Natural killer cell treated with Interleukin-12 subunit alpha and Interleukin-12 subunit beta and Interleukin-15 and Interleukin-18, amount 100 ng/mL, for 72 hours (primary cell): Measurements from ENCODE around the gene KCNG4. TPM values are rescaled to one million over a fixed set of nuclear protein-coding genes. Genes with fewer than 3 reads are reported as not detected.

Experiments
- ATAC-seq, 2 donors: fragments of 150-1000 bp; cut with Tn5 transposase in 1 of 2; sonication (Bioruptor Pico), chemical (Tn5 transposase) in 1 of 2; 2 replicates each; pipeline ENCODE4 v1.10.0; 2021
- DNase-seq: peaks from one replicate; pipeline ENCODE4 v3.0.0; 2022; ENCODE audit warnings: low spot score
- H3K27ac Mint-ChIP-seq, 2 donors: 1 replicate in 1 of 2; 2 replicates in 1 of 2; pipeline ENCODE4 v1.8.0; 2022; ENCODE audit warnings: mixed read lengths in 2 of 2, mild to moderate bottlenecking in 1 of 2, moderate library complexity in 1 of 2
- H3K27me3 Mint-ChIP-seq, 2 donors: 1 replicate in 1 of 2; 2 replicates in 1 of 2; pipeline ENCODE4 v1.8.0; 2022; ENCODE audit warnings: mixed read lengths in 2 of 2
- H3K36me3 Mint-ChIP-seq: one replicate; pipeline ENCODE4 v1.8.0; 2022; ENCODE audit warnings: mixed read lengths
- H3K4me1 Mint-ChIP-seq, 2 donors: 1 replicate in 1 of 2; 2 replicates in 1 of 2; pipeline ENCODE4 v1.8.0; 2022; ENCODE audit warnings: low read depth in 2 of 2, mixed read lengths in 2 of 2, mild to moderate bottlenecking in 1 of 2
- H3K4me3 Mint-ChIP-seq: one replicate; pipeline ENCODE4 v1.8.0; 2022; ENCODE audit warnings: mixed read lengths
- H3K9me3 Mint-ChIP-seq: 2 replicates; pipeline ENCODE4 v1.8.0; 2022; ENCODE audit warnings: mixed read lengths
- total RNA-seq, 2 donors: library from RNA; stranded (reverse); gene quantifications; one replicate each; pipeline ENCODE4 v1.2.3, GENCODE V29; 2022

KCNG4 gene
- total RNA-seq, 2 donors from 2014 or later, result not detected

DNA sequence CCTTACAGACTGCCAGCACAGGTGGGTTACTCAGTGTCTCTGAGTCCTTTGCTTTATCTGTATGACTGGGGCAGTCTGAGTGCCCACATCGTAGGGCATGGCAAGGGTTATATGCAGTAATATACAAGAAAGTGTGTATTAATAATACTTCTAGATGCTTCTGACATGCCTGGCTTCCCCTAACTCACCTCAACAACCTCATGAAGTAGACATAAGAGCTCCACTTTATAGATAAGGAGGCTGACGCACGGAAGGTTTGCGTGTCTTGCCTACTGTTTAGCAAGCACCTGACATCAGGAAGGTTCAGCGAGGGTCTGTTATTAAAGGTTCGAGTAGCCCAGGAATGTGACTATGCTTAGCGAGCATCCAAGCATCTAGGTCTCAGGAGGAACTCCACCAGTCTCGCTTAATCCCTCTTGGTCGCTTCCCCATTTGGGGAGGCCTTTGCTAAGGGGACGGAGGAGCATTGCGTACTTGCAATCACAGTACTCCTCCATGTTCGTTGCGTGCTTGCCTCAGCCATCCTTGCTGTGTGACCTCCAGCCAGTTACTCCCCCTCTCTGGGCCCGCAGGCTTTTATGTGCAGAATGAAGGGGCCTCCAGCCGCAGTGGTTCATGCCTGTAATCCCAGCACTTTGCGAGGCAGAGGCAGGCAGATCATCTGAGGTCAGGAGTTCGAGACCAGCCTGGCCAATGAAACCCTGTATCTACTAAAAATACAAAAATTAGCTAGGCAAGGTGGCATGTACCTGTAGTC, 1.6 kb downstream of the KCNG4 start:
- no peak overlapping the region for H3K27ac Mint-ChIP-seq
- H3K27me3 Mint-ChIP-seq, result peaks cover 7 to 16% of the 10 kb centered on the region in 2 donors
- no peaks in the 10 kb centered on the region for H3K4me1 Mint-ChIP-seq
- no peaks in the 10 kb centered on the region for H3K9me3 Mint-ChIP-seq
- no peak overlapping the region for H3K4me3 Mint-ChIP-seq
- ATAC-seq, result no peak
- no peaks in the 10 kb centered on the region for H3K36me3 Mint-ChIP-seq
- no peak for DNase-seq

- no peak overlapping the region for H3K4me3 Mint-ChIP-seq
- no peaks in the 10 kb centered on the region for H3K4me1 Mint-ChIP-seq
- ATAC-seq (no peak), DNase-seq (no peak)
- H3K27ac Mint-ChIP-seq, result no peak overlapping the region
- H3K27me3 Mint-ChIP-seq, result peaks cover 13 to 20% of the 10 kb centered on the region in 2 donors
- no peaks in the 10 kb centered on the region for H3K9me3 Mint-ChIP-seq
- H3K36me3 Mint-ChIP-seq, result no peaks in the 10 kb centered on the region
Observed at GRCh38 chr16:84236671-84237070, 3.1 kb downstream of the KCNG4 start.

DNA sequence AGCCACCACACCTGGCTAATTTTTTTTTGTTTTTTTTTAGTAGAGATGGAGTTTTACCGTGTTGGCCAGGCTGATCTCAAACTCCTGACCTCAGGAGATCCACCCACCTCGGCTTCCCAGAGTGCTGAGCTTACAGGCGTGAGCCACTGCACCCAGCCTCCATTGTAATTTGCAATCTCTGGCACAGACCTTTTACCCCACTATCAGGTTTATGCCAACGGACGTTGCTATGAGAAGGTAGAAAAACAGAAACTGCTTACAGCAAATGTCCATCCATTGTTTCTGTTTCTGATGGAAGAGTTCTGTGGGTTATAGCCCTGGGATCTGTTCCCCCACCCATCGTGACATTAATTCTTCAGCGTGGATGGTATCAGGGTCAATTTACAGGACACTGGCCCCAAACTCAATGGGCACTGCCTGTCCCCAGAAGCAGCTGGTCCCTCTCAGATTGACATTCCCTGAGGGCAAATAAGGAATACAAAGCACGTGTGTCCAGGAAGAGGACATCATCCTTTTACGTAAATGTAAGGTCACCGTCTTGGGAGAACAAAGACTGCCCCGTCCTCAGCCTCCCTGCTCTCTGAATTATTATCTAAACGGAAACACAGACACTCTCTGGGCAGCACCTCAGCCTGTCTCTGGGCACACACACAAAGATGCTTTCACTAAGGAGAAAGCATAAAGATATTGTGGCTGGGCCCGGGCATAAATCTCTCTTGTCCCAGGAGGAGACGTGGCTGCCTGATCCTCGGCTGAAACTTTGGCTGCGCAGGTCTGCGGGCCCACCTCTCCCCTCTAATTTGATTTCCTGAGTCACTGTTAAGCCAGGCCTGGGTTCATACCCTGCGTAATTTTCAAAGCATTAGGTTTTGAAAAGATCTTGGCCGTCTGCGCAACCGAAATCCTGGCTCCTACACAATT, 5.2 kb downstream of the KCNG4 start:
- Mint-ChIP-seq H3K4me3 (no peak overlapping the region), H3K4me1 (no peaks in the 10 kb centered on the region), H3K9me3 (no peaks in the 10 kb centered on the region), H3K36me3 (no peaks in the 10 kb centered on the region), H3K27ac (no peak overlapping the region), H3K27me3 (peaks cover 18 to 20% of the 10 kb centered on the region in 2 donors)
- ATAC-seq, result no peak
- DNase-seq, result no peak

- H3K9me3 Mint-ChIP-seq, result no peaks in the 10 kb centered on the region
- no peak overlapping the region for H3K27ac Mint-ChIP-seq
- H3K27me3 Mint-ChIP-seq, result peaks cover 12 to 14% of the 10 kb centered on the region in 2 donors
- H3K4me1 Mint-ChIP-seq, result no peaks in the 10 kb centered on the region
- no peaks in the 10 kb centered on the region for H3K36me3 Mint-ChIP-seq
- no peak for ATAC-seq
- no peak overlapping the region for H3K4me3 Mint-ChIP-seq
- DNase-seq, result no peak
Observed at GRCh38 chr16:84233748-84234147, 6.1 kb downstream of the KCNG4 start.

DNA sequence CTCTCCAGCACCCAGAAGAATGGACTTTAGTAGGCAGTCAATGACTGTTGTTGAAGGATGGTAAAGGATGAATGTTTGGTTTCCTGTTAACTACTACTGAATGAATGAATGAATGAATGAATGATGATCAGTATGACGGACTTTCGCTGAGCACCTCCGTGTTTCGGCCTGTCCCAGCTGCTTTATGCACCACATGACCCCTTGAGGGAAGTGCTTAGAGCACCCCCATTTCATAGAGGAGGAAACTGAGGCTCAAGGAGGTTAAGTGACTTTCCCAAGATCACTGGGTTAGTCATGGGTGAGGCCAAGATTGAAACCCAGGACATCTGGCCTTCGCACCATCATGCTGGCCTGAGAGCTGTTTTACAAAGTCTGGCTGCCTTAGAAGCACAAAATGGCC, 6.8 kb downstream of the KCNG4 start:
- H3K27ac Mint-ChIP-seq, result no peak overlapping the region
- no peak for DNase-seq
- H3K36me3 Mint-ChIP-seq, result no peaks in the 10 kb centered on the region

DNA sequence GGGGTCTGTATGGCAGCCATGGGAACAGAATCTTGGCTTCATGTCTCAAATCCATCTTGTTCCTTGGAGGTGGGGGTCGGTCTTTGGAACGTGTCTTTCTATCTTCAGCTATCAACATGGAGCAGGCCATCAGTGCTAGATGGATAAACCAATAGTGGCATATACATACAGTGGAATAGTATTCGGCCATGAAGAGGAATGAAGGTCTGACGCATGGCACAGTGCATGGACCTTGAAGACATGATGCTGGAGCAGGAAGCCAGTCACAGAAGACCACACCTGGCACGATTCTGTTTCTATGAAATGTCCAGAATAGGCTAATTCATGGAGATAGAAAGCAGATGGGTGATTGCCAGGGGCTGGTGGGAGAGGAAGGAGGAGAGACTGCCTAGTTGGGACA, 7.8 kb downstream of the KCNG4 start:
- ATAC-seq, result no peak
- H3K9me3 Mint-ChIP-seq, result no peaks in the 10 kb centered on the region
- H3K4me3 Mint-ChIP-seq, result no peak overlapping the region

More for the DNA sequence above, 6.8 kb downstream of the KCNG4 start:
- no peak for ATAC-seq
- Mint-ChIP-seq H3K9me3 (no peaks in the 10 kb centered on the region), H3K4me3 (no peak overlapping the region), H3K4me1 (no peaks in the 10 kb centered on the region), H3K27me3 (peaks cover 12 to 13% of the 10 kb centered on the region in 2 donors)

GRCh38 chr16:84229471-84229870, 10.3 kb downstream of the KCNG4 start:
- no peaks in the 10 kb centered on the region for H3K9me3 Mint-ChIP-seq
- H3K4me1 Mint-ChIP-seq, result no peaks in the 10 kb centered on the region
- no peak overlapping the region for H3K4me3 Mint-ChIP-seq
- ATAC-seq (no peak), DNase-seq (no peak)
- H3K36me3 Mint-ChIP-seq, result no peaks in the 10 kb centered on the region
- H3K27me3 Mint-ChIP-seq, result peaks cover 17 to 33% of the 10 kb centered on the region in 2 donors
- H3K27ac Mint-ChIP-seq, result no peak overlapping the region

More for the DNA sequence above, 7.8 kb downstream of the KCNG4 start:
- peaks cover 14 to 20% of the 10 kb centered on the region in 2 donors for H3K27me3 Mint-ChIP-seq
- no peak for DNase-seq
- H3K27ac Mint-ChIP-seq, result no peak overlapping the region
- H3K4me1 Mint-ChIP-seq, result no peaks in the 10 kb centered on the region
- no peaks in the 10 kb centered on the region for H3K36me3 Mint-ChIP-seq

DNA sequence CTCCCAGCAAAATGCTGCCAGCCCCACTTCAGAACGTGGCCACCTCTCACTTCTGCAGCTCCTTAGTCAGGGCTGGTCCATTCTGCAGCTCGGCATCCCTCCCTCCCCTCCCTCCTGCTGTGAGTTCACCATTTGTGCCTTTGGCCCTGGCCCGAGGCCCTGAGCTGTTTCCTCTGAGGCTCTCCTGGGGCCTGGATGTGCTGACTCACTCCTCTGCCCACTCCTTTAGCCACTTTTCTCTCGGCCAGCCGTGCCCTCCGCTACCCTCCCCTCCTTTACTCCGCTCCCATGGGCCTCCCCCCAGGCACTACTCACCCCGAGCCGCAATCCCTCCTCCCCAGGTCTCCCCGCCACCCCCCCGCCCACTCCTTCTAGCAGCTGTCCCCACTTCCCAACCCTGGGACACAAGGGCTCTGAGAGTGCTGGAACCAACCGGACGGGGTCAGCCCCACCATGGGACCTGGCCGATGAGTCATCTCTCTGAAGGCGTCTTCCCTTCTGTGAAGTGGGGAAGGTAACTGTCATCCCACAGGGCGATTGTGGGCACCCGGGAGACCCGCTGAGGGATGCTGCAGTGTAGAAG, 11.5 kb downstream of the KCNG4 start:
- Mint-ChIP-seq H3K27me3 (peaks cover 17 to 33% of the 10 kb centered on the region in 2 donors), H3K27ac (no peak overlapping the region), H3K9me3 (no peaks in the 10 kb centered on the region), H3K36me3 (no peaks in the 10 kb centered on the region), H3K4me1 (no peaks in the 10 kb centered on the region), H3K4me3 (no peak overlapping the region)
- ATAC-seq (peak in 1 of 2 donors; percentile 41), DNase-seq (no peak)

DNA sequence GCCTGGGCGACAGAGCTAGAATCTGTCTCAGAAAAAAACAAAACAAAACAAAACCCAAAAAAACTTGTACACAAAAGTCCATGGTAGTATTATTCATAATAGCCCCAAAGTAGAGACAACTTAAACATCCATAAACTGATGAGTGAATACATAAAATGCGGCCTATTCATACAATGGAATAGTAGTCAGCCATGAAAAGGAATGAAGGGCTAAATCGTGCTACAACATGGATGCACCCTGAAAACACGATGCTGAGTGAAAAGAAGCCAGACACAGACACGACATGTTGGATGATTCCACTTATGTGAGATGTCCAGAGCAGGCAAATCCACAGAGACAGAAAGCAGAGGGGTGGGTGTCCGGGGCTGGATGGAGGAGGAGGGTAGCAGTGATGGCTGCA, 12.3 kb downstream of the KCNG4 start:
- DNase-seq, result no peak
- no peak overlapping the region for H3K27ac Mint-ChIP-seq
- no peaks in the 10 kb centered on the region for H3K4me1 Mint-ChIP-seq
- H3K27me3 Mint-ChIP-seq, result peaks cover 17 to 33% of the 10 kb centered on the region in 2 donors
- H3K9me3 Mint-ChIP-seq, result no peaks in the 10 kb centered on the region
- no peaks in the 10 kb centered on the region for H3K36me3 Mint-ChIP-seq
- no peak for ATAC-seq
- H3K4me3 Mint-ChIP-seq, result no peak overlapping the region

DNA sequence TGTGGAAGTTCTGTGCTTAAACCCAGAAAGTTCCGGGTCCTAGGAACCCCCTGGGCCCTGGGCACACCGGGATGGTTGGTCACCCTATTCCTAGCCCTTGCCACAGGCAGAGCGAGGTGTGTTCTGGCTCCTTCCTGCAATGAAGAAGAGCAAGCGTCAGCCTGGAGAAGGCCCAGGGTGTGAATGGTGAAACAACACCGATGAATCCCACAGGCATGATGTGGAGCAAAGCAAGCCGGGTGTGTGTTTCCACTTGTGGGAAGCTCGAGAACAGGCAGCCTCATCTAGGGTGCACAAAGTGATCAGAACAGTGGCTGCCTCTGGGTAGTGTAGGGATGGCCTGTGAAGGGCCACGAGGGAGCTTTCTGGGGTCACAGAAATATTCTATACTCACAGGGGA, 13.8 kb downstream of the KCNG4 start:
- ATAC-seq, result no peak
- Mint-ChIP-seq H3K4me1 (no peaks in the 10 kb centered on the region), H3K27me3 (peaks cover 14 to 22% of the 10 kb centered on the region in 2 donors), H3K36me3 (no peaks in the 10 kb centered on the region), H3K27ac (peak overlapping the region in 1 of 2 donors; percentile 60), H3K9me3 (no peaks in the 10 kb centered on the region), H3K4me3 (no peak overlapping the region)
- DNase-seq, result no peak

DNA sequence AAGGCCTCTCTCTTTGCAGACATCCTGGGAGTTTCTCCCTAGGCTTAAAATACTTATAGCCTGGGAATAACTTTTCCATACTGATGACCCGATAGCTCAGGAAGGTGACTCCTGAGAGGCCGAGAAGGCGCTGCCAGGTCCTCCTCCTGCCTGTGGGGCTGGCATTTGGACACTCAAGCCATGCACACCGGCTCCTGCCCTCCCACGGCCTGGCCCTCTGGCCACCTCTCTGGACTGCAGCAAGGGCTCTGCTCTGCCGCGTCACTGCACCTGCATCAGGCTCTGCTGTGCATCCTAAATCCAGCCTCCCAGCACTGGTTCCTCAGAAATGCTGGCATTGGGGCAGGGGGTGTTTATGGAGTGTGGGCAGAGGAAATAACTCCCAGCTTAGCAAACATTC, 14.2 kb downstream of the KCNG4 start:
- Mint-ChIP-seq H3K9me3 (no peaks in the 10 kb centered on the region), H3K4me3 (no peak overlapping the region), H3K27me3 (peaks cover 13 to 19% of the 10 kb centered on the region in 2 donors), H3K4me1 (no peaks in the 10 kb centered on the region), H3K27ac (no peak overlapping the region), H3K36me3 (no peaks in the 10 kb centered on the region)
- no peak for DNase-seq
- no peak for ATAC-seq

DNA sequence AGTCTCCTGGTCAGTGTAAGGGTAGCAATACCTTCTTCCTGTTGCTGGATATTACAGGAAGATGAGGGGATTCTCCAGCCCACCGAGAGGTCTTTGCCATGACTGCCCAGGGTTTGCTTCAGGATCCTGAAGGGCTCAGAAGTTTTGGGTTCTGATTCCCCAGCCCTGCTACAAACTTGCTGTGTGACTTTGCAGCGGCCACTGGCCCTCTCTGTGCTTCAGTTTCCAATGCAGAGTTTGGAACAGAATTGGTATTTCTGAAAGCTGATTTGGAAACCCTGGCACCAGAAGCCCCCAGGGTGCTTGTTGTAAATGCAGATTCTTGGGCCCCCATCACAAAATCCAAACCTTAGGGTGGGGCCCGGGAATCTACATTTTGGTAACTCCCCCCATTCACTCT, 14.7 kb downstream of the KCNG4 start:
- Mint-ChIP-seq H3K27me3 (peaks cover 13 to 19% of the 10 kb centered on the region in 2 donors), H3K27ac (no peak overlapping the region), H3K4me1 (no peaks in the 10 kb centered on the region), H3K36me3 (no peaks in the 10 kb centered on the region), H3K9me3 (no peaks in the 10 kb centered on the region), H3K4me3 (no peak overlapping the region)
- DNase-seq, result no peak
- no peak for ATAC-seq

DNA sequence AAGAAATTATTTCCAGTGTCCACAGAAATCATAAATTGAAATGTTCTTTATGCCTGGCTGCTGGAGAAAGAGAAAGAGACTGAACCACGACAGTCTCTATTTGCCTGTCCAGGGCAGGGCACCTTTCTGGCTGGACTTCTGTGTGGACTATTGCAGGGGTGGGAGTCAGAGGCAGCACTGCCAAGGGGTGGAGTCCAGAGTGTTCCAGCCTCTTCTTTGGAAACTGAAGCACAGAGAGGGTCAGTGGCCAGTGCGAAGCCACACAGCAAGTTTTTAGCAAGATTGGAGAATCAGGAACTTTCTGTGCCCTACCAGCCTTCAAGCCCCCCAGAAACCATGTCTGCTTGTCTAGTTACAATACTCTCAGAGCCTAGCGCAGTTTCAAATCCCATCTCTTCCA, 15.3 kb downstream of the KCNG4 start:
- Mint-ChIP-seq H3K27me3 (peaks cover 13 to 19% of the 10 kb centered on the region in 2 donors), H3K9me3 (no peaks in the 10 kb centered on the region), H3K4me1 (no peaks in the 10 kb centered on the region), H3K4me3 (no peak overlapping the region), H3K36me3 (no peaks in the 10 kb centered on the region), H3K27ac (no peak overlapping the region)
- DNase-seq (no peak), ATAC-seq (no peak)

DNA sequence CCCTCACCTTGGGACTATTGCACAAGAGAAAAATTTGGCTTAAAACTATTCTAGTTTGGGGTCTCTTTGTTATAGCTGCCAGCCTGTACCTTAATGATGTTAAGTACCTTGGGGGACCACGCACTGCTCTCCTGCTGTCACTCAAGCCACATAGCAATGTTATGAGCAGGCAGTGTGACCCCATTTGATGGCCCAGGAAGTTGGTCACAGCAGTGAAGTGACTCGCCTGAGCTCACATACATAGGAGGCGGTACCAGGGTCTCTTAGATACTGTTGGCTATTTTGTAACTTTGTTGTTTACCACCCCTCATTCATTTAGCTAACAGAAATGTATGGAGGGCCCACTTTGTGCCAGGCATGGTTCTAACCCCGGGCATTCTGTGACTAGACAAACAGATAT, 16.4 kb downstream of the KCNG4 start:
- H3K4me1 Mint-ChIP-seq, result no peaks in the 10 kb centered on the region
- H3K27ac Mint-ChIP-seq, result no peak overlapping the region
- H3K36me3 Mint-ChIP-seq, result no peaks in the 10 kb centered on the region
- H3K9me3 Mint-ChIP-seq, result no peaks in the 10 kb centered on the region
- H3K4me3 Mint-ChIP-seq, result no peak overlapping the region
- H3K27me3 Mint-ChIP-seq, result peaks cover 13 to 22% of the 10 kb centered on the region in 2 donors
- no peak for ATAC-seq
- DNase-seq, result no peak
